ENCODE results near the gene BMP6. TPM values are rescaled to one million over a fixed set of nuclear protein-coding genes. Genes with fewer than 3 reads are reported as not detected.

Gene BMP6
- total RNA-seq, 1 experiment from 2014 or later = not detected

DNA sequence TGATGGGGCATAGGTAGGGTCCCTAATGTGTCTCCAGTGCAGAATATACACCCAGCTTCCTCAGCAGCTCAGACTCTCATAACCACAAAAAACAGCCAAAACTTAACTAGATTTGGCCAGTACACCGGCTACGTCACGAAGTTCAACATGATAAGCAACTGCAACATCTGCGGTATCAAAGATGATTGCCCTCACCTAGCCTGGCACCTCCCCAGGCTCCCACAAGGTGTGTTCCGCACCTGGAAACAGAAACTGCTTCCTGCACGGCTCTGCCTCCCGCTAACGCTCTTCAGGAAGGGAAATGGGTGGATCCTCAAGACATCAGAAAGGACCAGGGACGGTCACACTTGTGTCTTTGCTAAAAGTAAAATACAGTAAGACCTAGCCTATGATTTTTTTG, 175.2 kb downstream of the BMP6 start:
- BruUV-seq (replicated peaks) = no TSS peak
- TF ChIP-seq, protein P1, sequence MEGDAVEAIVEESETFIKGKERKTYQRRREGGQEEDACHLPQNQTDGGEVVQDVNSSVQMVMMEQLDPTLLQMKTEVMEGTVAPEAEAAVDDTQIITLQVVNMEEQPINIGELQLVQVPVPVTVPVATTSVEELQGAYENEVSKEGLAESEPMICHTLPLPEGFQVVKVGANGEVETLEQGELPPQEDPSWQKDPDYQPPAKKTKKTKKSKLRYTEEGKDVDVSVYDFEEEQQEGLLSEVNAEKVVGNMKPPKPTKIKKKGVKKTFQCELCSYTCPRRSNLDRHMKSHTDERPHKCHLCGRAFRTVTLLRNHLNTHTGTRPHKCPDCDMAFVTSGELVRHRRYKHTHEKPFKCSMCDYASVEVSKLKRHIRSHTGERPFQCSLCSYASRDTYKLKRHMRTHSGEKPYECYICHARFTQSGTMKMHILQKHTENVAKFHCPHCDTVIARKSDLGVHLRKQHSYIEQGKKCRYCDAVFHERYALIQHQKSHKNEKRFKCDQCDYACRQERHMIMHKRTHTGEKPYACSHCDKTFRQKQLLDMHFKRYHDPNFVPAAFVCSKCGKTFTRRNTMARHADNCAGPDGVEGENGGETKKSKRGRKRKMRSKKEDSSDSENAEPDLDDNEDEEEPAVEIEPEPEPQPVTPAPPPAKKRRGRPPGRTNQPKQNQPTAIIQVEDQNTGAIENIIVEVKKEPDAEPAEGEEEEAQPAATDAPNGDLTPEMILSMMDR (conservative IDR thresholded peaks at IDR 0.05) = no peak
- no peak for TF ChIP-seq EZH2 (IDR thresholded peaks at IDR 0.05; ENCODE audit: low read depth)
- Histone ChIP-seq H3K9me2 (ENCODE audit: insufficient read depth) (no peaks in the 10 kb centered on the region), H3K27ac (no peak overlapping the region), H4K20me1 (ENCODE audit: insufficient read depth) (0 out of 2 replicates have a peak, but pooled peaks cover 3% of the 10 kb centered on the region), H2AFZ (no peak overlapping the region), H3K9me3 (ENCODE audit: insufficient read depth, low read depth) (no peaks in the 10 kb centered on the region), H3K4me2 (no peak overlapping the region), H3K4me3 (no peak overlapping the region), H3K4me1 (replicated peaks; ENCODE audit: insufficient read depth) (no peaks in the 10 kb centered on the region), H3K79me2 (ENCODE audit: low read depth) (peaks cover 7% of the 10 kb centered on the region; the same call in 1 of the 2 replicates), H3K27me3 (ENCODE audit: insufficient read depth, low read depth) (no peaks in the 10 kb centered on the region), H3F3A (ENCODE audit: insufficient read depth, low read depth) (no peaks in the 10 kb centered on the region), H3K36me3 (ENCODE audit: low read depth) (no peaks in the 10 kb centered on the region)
- POLR2A ChIA-PET (ENCODE audit: unreplicated experiment) = no interaction called here
- intact Hi-C loops (cut with micrococcal nuclease; ENCODE audit: unreplicated experiment) = no loop called here
- no peak for DNase-seq
- CTCF ChIA-PET = no interaction called here

DNA sequence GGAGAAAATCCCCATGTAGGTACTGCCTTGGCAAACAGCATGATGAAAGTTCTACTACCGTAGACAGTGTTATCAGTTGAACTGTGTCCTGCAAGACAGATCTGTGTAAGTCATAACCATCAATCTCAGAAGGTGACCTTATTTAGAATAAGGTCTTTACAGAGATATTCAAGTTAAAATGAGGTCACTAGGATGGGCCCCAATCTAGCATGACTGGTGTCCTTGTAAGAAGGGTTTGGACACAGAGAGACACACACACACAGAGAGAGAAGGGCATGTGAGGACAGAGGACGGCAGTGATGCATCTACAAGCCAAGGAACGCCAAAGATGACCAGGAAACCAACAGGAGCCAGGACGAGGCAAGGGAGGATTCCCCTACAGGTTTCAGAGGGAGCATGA, 175.9 kb downstream of the BMP6 start:
- intact Hi-C loops (cut with micrococcal nuclease; ENCODE audit: unreplicated experiment) = no loop called here
- CTCF ChIA-PET = no interaction called here
- H4K20me1 ChIP-seq (ENCODE audit: insufficient read depth) = 0 out of 2 replicates have a peak, but pooled peaks cover 7% of the 10 kb centered on the region
- no peak overlapping the region for H3K4me2 ChIP-seq
- peaks cover 12% of the 10 kb centered on the region for H3K79me2 ChIP-seq (ENCODE audit: low read depth)
- DNase-seq = no peak
- no peaks in the 10 kb centered on the region for H3K36me3 ChIP-seq (ENCODE audit: low read depth)
- H3K27ac ChIP-seq = no peak overlapping the region
- no peaks in the 10 kb centered on the region for H3K4me1 ChIP-seq (replicated peaks; ENCODE audit: insufficient read depth)
- H3K4me3 ChIP-seq = no peak overlapping the region
- POLR2A ChIA-PET (ENCODE audit: unreplicated experiment) = no interaction called here
- no peaks in the 10 kb centered on the region for H3K9me2 ChIP-seq (ENCODE audit: insufficient read depth)
- H3K9me3 ChIP-seq (ENCODE audit: insufficient read depth, low read depth) = no peaks in the 10 kb centered on the region
- H3F3A ChIP-seq (ENCODE audit: insufficient read depth, low read depth) = no peaks in the 10 kb centered on the region
- BruUV-seq (replicated peaks) = no TSS peak
- TF ChIP-seq, protein P1 (conservative IDR thresholded peaks at IDR 0.05) = no peak
- TF ChIP-seq EZH2 (IDR thresholded peaks at IDR 0.05; ENCODE audit: low read depth) = no peak
- no peaks in the 10 kb centered on the region for H3K27me3 ChIP-seq (ENCODE audit: insufficient read depth, low read depth)
- H2AFZ ChIP-seq = no peak overlapping the region

DNA sequence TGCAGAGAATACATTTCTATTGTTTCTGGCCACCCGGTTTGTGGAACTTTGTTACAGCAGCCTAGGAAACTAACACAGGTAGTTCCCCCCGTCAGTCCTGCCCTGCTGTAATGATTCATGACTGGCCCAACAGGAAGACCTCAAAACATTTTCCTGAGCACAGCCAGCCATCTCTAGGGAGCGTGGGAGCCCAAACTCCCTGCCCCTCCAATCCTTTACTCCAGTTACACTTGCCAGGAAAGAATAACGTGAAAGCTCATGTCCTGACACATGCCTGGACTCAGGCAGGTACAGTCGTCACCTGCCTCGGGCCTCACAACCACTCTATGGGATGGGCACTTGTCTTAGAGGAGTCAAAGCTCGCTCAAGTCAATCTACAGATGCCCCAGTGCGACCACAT, 176.3 kb downstream of the BMP6 start:
- Histone ChIP-seq H3F3A (ENCODE audit: insufficient read depth, low read depth) (no peaks in the 10 kb centered on the region), H3K27me3 (ENCODE audit: insufficient read depth, low read depth) (no peaks in the 10 kb centered on the region), H3K36me3 (ENCODE audit: low read depth) (no peaks in the 10 kb centered on the region), H3K79me2 (ENCODE audit: low read depth) (peaks cover 17% of the 10 kb centered on the region), H3K9me2 (ENCODE audit: insufficient read depth) (no peaks in the 10 kb centered on the region), H3K9me3 (ENCODE audit: insufficient read depth, low read depth) (no peaks in the 10 kb centered on the region), H2AFZ (no peak overlapping the region), H3K27ac (no peak overlapping the region), H3K4me3 (no peak overlapping the region), H4K20me1 (ENCODE audit: insufficient read depth) (0 out of 2 replicates have a peak, but pooled peaks cover 8% of the 10 kb centered on the region), H3K4me1 (replicated peaks; ENCODE audit: insufficient read depth) (no peaks in the 10 kb centered on the region), H3K4me2 (no peak overlapping the region)
- POLR2A ChIA-PET (ENCODE audit: unreplicated experiment) = no interaction called here
- TF ChIP-seq, protein P1 (conservative IDR thresholded peaks at IDR 0.05) = no peak
- TF ChIP-seq EZH2 (IDR thresholded peaks at IDR 0.05; ENCODE audit: low read depth) = no peak
- no TSS peak for BruUV-seq (replicated peaks)
- intact Hi-C loops (cut with micrococcal nuclease; ENCODE audit: unreplicated experiment) = no loop called here
- no peak for DNase-seq
- CTCF ChIA-PET = no interaction called here
